NCI-H1694 (cell line): ENCODE measurements around the gene ACTL6A.

Experiments
- DNase-seq: peaks from one replicate; lab custom pipeline; 2025; lab: John Stamatoyannopoulos, UW

ACTL6A gene

DNA sequence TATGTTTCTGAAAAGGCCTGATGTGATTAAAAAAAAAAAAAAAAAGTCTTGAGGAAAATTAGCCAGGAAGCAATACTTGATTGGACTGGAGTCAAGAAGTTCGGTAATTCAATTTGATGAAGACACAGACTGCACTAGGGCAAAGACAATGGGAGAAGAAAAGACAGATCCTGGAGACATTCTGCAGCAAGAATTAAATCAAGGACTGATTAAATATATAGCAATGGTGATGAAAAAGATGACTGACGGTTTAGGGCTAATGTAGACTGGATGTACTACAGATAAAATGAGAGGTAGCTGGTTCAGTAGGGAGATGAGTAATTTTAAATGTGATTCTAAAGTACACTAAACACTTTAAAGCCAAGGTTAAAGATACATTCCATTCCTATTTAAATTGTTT, 27.9 kb downstream of the ACTL6A start:
- no peak for DNase-seq

GRCh38 chr3:179591313-179591712, 28.6 kb downstream of the ACTL6A start:
- no peak for DNase-seq

GRCh38 chr3:179599531-179599930, 36.8 kb downstream of the ACTL6A start:
- DNase-seq: no peak

DNA sequence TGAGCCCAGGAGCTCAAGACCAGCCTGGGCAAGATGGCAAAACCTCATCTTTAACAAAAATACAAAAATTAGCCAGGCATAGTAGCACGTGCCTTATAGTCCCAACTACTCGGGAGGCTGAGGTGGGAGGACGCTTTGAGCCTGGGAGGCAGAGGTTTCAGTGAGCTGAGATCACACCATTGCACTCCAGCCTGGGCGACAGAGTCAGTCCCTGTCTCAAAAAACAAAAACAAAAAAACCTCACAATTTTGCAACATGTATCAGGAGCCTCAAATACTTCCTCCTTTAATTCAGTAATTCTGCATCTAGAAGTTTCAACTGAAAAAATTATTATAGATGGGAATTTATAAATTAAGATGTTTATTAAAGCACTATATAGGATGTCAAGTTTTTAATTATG, 40.6 kb downstream of the ACTL6A start:
- no peak for DNase-seq

DNA sequence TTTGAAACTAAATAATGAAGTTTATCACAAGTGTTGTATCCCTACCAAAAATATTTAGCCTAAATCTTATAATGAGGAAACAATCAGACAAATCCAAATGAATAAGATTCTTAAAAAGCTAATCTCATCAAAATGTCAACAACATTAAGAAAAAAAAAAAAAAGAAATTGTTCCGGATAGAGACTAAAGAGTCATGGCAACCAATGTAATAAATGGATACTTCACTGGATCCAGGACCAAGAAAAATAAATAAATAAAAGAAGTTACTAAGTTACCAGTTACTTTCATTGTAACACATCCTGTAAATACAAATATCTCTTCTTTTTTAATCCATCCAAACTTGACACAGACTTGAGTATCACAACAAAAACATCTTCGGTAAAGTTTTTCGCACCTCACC, 41.1 kb downstream of the ACTL6A start:
- no peak for DNase-seq

DNA sequence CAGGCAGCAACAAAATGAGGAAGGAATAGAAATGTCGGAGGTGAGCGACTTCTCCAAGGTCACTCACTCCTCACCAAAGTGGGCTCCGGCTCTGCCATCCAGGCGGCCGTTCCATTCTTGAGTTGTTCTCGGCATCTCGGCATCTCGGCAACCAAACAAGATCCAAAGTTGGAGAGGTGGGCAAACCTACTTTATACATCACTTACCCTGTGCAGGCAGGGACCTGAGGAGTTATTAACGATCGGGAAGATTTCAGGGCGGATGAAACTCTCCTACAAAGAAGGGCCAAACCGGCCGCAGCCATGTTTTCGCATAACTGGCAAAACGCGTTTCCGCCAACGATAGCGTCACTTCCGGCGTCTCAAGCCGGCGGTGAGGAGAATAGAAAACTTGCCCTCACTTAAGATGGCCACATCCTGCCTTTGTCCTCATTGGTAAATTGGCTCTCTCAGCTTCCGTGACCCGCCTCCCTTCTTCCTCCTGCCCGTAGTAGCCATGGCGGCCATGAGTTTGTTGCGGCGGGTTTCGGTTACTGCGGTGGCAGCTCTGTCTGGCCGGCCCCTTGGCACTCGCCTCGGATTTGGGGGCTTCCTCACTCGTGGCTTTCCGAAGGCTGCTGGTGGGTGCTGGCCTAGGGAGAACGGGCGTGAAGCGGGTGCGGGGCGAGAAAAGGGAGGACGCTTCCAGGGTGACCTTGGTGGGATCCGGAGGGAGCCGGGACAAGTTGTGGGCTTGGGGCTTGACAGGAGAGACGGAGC, 41.8 kb downstream of the ACTL6A start, which contains the start of the genes MRPL47 and NDUFB5:
TSS of gene MRPL47 (minus strand) at position 318 of the 758 bp plus-strand sequence. CDS start at position 304, 14 bp downstream.
TSS of gene NDUFB5 (plus strand) at position 474 of the 758 bp plus-strand sequence. CDS start at position 496, 22 bp downstream.
- peak; percentile 98 for DNase-seq

DNA sequence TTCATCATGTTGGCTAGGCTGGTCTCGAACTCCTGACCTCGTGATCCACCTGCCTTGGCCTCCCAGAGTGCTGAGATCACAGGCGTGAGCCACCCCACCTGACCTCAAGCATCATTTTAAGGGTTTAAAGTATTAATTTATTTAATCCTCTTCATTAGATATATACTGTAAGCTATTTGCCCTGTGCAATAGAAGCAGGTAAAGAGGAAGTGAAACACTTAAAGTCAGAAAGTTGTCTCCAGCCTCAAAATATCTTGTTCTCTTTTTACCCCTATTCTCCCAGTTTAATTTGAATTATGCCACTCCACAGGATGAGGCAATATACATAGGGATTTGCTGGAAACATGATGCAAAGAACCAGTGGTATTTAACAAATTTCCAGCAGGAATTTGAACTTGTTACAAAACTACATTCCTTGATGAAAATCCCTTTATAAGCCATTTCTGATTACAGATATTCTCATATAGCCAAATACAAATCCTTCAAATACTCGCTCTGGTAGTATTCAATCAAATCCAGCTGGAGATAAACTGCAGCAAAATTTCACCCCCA, 43.9 kb downstream of the ACTL6A start:
- no peak for DNase-seq

DNA sequence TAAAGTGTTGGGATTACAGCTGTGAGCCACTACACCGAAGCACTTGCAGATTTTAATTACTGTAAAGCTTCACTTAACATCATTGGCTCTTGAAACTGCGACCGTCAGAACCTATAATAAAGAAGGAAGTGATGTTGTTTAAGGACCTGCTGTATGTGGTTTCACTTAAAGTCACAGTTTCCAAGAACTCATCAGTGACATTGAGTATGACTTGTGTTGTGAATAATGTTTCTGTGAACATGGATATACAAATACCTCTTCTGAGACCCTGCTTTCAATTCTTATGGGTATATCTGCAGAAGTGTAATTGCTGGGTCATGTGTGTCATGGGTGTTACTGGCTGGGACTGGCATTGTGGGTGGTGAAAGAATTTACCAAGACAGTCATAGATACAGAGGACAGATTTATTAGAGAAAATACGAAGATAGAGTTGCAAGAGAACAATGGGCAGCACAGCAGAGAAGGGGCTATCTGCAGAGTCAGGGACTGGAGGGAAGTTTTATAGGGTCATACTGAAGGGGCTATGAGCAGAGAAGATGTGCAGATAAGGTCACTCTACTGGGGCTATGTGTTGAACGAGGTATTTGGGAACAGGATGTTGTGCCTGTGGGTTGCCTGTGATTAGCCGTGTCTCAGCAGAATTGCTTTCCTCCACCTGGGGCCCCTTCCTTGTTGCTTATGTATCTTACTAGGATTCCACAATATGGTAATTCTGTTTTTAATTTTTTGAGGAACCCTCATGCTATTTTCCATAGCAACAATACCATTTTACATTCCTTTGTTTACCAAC, 46.4 kb downstream of the ACTL6A start:
- no peak for DNase-seq

DNA sequence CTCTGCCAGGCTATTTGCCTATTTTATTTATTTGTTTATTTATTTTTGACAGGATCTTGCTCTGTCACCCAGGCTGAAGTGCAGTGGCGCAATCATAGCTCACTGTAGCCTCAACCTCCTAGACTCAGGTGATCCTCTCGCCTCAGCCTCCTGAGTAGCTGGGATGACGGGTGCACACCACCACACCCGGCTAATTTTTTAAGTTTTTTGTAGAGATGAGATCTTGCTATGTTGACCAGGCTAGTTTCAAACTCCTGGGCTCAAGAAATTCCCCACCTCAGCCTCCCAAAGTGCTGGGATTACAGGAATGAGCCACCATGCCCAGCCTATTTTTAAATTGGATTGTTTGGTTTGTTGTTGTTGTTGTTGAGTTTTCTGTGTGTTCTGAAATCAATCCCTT, 47.3 kb downstream of the ACTL6A start:
- no peak for DNase-seq

DNA sequence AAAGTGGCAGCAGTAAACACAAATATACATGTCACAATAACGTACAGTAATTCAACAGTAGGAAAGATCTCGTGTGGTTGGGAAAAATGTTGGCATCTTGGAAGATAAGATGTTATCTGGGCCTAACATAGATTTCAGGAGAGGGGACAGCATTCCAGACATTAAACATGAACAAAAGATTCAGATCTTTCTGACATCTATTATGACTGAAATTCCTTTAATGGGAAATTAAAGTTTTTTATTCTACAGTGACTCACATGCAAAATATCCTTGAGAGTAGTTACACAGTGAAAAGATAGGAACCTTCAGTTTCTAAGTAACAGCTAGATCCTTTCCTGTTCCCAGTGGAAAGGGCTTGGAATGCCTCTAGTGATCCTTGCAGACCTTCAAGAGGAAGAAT, 51.1 kb downstream of the ACTL6A start:
- no peak for DNase-seq

- no peak for DNase-seq
Measured at GRCh38 chr3:179615458-179616173, 52.9 kb downstream of the ACTL6A start.

GRCh38 chr3:179622023-179622422, 59.3 kb downstream of the ACTL6A start:
- DNase-seq: no peak

DNA sequence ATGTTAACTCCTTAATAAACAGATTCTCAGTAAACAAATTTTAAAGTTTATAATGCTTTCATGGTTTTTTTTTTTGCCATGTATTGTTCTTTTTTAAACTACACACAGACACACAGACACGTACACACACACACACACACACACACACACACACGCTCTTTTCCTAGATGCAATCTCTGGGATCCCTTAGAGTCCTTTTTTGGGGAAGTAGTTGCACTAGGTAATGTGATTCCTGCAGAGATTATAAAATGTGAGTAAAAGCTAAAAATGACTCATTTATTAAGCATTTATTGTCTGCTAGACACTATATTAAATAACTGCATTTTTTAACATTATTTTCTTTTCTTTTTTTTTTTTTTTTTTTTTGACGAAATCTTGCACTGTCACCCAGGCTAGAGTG, 61.7 kb downstream of the ACTL6A start:
- no peak for DNase-seq

DNA sequence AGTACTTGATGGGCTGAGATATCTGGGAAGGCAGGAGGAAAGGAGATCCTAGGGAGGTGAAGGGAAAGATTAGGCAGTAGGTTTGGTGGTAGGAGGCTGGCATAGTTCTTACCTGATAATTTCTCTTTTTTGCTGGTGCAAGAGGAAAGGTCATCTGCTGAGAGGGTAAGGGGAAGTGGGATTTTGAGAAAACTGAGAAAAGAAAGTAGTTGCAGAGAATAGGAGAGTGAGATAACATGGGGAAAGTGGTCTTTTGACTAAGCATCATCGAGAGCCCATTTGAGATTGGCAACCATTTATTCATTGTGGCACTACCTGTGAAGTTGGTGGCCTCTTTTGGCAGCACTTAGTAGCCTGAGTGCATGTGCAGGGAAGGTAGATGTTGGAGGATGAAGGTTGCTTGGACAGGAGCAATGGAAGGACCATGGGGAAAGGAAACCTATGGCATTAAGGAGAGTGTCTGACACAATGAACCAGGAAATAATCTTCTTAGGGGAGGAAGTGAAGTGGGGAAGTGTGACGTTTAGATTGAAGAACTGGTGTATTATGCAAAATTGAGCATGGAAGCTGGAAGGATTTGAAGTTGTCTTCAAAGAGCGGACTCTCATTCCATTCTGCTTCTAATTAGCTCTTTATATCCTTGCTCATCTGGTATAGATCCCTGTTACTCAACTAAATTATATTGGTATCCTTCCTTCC, 68.2 kb downstream of the ACTL6A start:
- no peak for DNase-seq
